Stimulated activated CD8-positive, alpha-beta memory T cell treated with anti-CD3 and anti-CD28 coated beads, Interleukin-12 subunit alpha, Interleukin-12 subunit beta, amount 100 ng/mL, for 1 hour (primary cell): ENCODE measurements around the gene OBI1.

ENCODE experiments used
- DNase-seq: peaks from one replicate; pipeline ENCODE4 v3.0.0-alpha.2; 2020; ENCODE audit warnings: low read depth

OBI1 gene

GRCh38 chr13:78587395-78587794 lies 71.6 kb downstream of the OBI1 start:
- no peak for DNase-seq

GRCh38 chr13:78586706-78587105 lies 72.2 kb downstream of the OBI1 start:
- no peak for DNase-seq

GRCh38 chr13:78576261-78576660 lies 82.7 kb downstream of the OBI1 start:
- DNase-seq = no peak

- no peak for DNase-seq
Observed at GRCh38 chr13:78572459-78572858, 86.5 kb downstream of the OBI1 start.

- no peak for DNase-seq
Observed at GRCh38 chr13:78569029-78569428, 89.9 kb downstream of the OBI1 start.

- no peak for DNase-seq
Observed at GRCh38 chr13:78566631-78567030, 92.3 kb downstream of the OBI1 start.
